Body of pancreas (tissue), 4 donors: Measurements from ENCODE around the gene USP13. TPM values are rescaled to one million over a fixed set of nuclear protein-coding genes. Genes with fewer than 3 reads are reported as not detected.

Experiments
- ATAC-seq: fragments of 150-250 bp; one replicate; pipeline ENCODE4 v1.9.1; 2016
- DNase-seq, 4 donors: peaks; one replicate each; pipeline ENCODE4 v3.0.0-alpha.2; 2019
- H3K27ac ChIP-seq, 4 donors: fragments of 200-600 bp; sonication (generic); 1 replicate in 3 of 4; 2 replicates in 1 of 4; pipeline versions ENCODE4 v1.5.1 to v1.6.1; 2016 to 2019; ENCODE audit warnings: mild to moderate bottlenecking in 1 of 4, mixed read lengths in 1 of 4, moderate library complexity in 1 of 4
- H3K27me3 ChIP-seq, 2 donors: fragments of 200-600 bp; sonication (generic); one replicate each; pipeline ENCODE4 v1.6.0; 2016; ENCODE audit warnings: mild to moderate bottlenecking in 1 of 2
- H3K36me3 ChIP-seq, 2 donors: fragments of 200-600 bp; sonication (generic); replicated peaks in 1 of 2; 2 replicates each; pipeline ENCODE4 v1.5.1; 2016; ENCODE audit warnings: low read depth in 2 of 2; ENCODE audit not compliant: insufficient read depth in 1 of 2
- H3K4me1 ChIP-seq: fragments of 200-600 bp; sonication (generic); one replicate; pipeline ENCODE4 v1.6.0; 2016
- H3K4me3 ChIP-seq, 2 donors: fragments of 200-600 bp; sonication (generic); 1 replicate in 1 of 2; 2 replicates in 1 of 2; pipeline ENCODE4 v1.5.1; 2016 to 2019
- H3K9me3 ChIP-seq, 3 donors: fragments of 200-600 bp; sonication (generic); 1 replicate in 2 of 3; 2 replicates in 1 of 3; pipeline ENCODE4 v1.5.1; 2016
- POLR2A ChIP-seq, 3 donors: fragments of 450-650 bp; IDR thresholded peaks; one replicate each; pipeline ENCODE4 v1.6.1; 2016; ENCODE audit warnings: antibody characterized with exemption in 3 of 3, mild to moderate bottlenecking in 2 of 3
- WGBS, 2 donors: methylation state at CpG; one replicate each; pipeline ENCODE4 v1.1.5; 2017; 5-methylcytosine and 5-hydroxymethylcytosine counted together
- intact Hi-C: fragments of 100-400 bp; cut with DNase I; formaldehyde crosslinking; loops from one replicate; pipeline ENCODE4 v1.15.1; 2023
- small RNA-seq: library from RNA; depleted of rRNA; stranded (forward); fragments of <200 nt; gene quantifications from one replicate; pipeline ENCODE3, GENCODE V24; 2016
- total RNA-seq, 2 donors: library from RNA; depleted of rRNA; stranded (reverse); fragments of >200 nt; gene quantifications; one replicate each; pipeline ENCODE4 v1.1.0, GENCODE V29; 2016
- TF ChIP-seq, protein P1 (sequence below), 7 experiments: fragments of 450-650 bp in 4 of 7; fragments of 200-600 bp in 3 of 7; sonication (generic) in 3 of 7; IDR thresholded peaks; one replicate each; pipeline ENCODE4 v1.5.1; 2016 to 2019; ENCODE audit warnings: antibody characterized with exemption in 7 of 7

Gene USP13
- total RNA-seq, 2 donors from 2014 or later, result 5.4 to 6.9 TPM

- H3K4me1 ChIP-seq, result peaks cover 34% of the 10 kb centered on the region
- H3K4me3 ChIP-seq, result no peak overlapping the region
- no peaks in the 10 kb centered on the region for H3K36me3 ChIP-seq
- no peak for TF ChIP-seq POLR2A (IDR thresholded peaks at IDR 0.05)
- TF ChIP-seq, protein P1, sequence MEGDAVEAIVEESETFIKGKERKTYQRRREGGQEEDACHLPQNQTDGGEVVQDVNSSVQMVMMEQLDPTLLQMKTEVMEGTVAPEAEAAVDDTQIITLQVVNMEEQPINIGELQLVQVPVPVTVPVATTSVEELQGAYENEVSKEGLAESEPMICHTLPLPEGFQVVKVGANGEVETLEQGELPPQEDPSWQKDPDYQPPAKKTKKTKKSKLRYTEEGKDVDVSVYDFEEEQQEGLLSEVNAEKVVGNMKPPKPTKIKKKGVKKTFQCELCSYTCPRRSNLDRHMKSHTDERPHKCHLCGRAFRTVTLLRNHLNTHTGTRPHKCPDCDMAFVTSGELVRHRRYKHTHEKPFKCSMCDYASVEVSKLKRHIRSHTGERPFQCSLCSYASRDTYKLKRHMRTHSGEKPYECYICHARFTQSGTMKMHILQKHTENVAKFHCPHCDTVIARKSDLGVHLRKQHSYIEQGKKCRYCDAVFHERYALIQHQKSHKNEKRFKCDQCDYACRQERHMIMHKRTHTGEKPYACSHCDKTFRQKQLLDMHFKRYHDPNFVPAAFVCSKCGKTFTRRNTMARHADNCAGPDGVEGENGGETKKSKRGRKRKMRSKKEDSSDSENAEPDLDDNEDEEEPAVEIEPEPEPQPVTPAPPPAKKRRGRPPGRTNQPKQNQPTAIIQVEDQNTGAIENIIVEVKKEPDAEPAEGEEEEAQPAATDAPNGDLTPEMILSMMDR (IDR thresholded peaks at IDR 0.05), result no peak
- no peak overlapping the region for H3K27ac ChIP-seq
- H3K9me3 ChIP-seq, result no peaks in the 10 kb centered on the region
- 54 to 73% methylated on average over 5 of the region's 5 CpGs for WGBS, 2 donors
- no peak for DNase-seq
- H3K27me3 ChIP-seq, result no peaks in the 10 kb centered on the region
- no peak for ATAC-seq
- intact Hi-C loops, result no loop called here
Observed at GRCh38 chr3:179829401-179829800, 176.6 kb downstream of the USP13 start.

- Histone ChIP-seq H3K4me1 (peaks cover 20% of the 10 kb centered on the region), H3K4me3 (no peak overlapping the region), H3K27me3 (no peaks in the 10 kb centered on the region), H3K9me3 (no peaks in the 10 kb centered on the region), H3K36me3 (no peaks in the 10 kb centered on the region), H3K27ac (peak overlapping the region in 1 of 4 donors; percentile 9)
- TF ChIP-seq, protein P1 (IDR thresholded peaks at IDR 0.05), result no peak
- TF ChIP-seq POLR2A (IDR thresholded peaks at IDR 0.05), result no peak
- DNase-seq, result no peak
- intact Hi-C loops, result no loop called here
- no peak for ATAC-seq
- 91 to 93% methylated on average over 3 of the region's 3 CpGs for WGBS, 2 donors
Observed at GRCh38 chr3:179832333-179832854, 179.6 kb downstream of the USP13 start.

- H3K27me3 ChIP-seq, result no peaks in the 10 kb centered on the region
- TF ChIP-seq POLR2A (IDR thresholded peaks at IDR 0.05), result no peak
- TF ChIP-seq, protein P1 (IDR thresholded peaks at IDR 0.05), result no peak
- DNase-seq (no peak), ATAC-seq (no peak)
- H3K4me3 ChIP-seq, result no peak overlapping the region
- no peaks in the 10 kb centered on the region for H3K9me3 ChIP-seq
- H3K4me1 ChIP-seq, result peaks cover 20% of the 10 kb centered on the region
- H3K27ac ChIP-seq, result no peak overlapping the region
- intact Hi-C loops, result no loop called here
- H3K36me3 ChIP-seq, result no peaks in the 10 kb centered on the region
Observed at GRCh38 chr3:179833294-179833693, 180.5 kb downstream of the USP13 start.

DNA sequence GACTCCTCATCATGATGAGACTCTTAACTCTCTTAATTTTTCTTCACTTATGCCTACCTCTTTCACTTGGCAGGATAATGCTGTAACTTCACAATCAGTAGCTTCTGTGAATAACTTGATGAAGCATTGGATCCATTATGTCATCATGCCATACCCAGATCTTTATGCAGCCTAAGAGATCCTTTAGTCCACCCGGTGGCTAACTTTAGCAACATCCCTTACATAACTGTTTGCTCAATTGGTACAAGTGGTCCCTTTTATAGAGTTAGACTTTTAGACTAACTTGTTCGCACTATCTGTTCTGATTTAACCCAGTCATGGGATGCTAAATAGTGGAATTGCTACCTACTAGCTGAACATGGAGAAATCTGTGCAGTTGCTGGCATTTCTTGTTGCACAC lies 184.5 kb downstream of the USP13 start:
- no peaks in the 10 kb centered on the region for H3K9me3 ChIP-seq
- ATAC-seq, result no peak
- H3K27me3 ChIP-seq, result no peaks in the 10 kb centered on the region
- H3K36me3 ChIP-seq, result no peaks in the 10 kb centered on the region
- no peak overlapping the region for H3K27ac ChIP-seq
- WGBS, 2 donors, result 84 to 91% methylated on average over 2 of the region's 2 CpGs
- H3K4me1 ChIP-seq, result peaks cover 16% of the 10 kb centered on the region
- no peak overlapping the region for H3K4me3 ChIP-seq
- no peak for TF ChIP-seq POLR2A (IDR thresholded peaks at IDR 0.05)
- TF ChIP-seq, protein P1 (IDR thresholded peaks at IDR 0.05), result no peak
- no peak for DNase-seq
- intact Hi-C loops, result no loop called here

Small RNAs within 50 kb of the gene (small RNA-seq; reads per million reads assigned to genes)
- gene RF01210, result not detected

Other genes with a start within 250 kb of the USP13 start
- 10 to 100 TPM in 1 of 2 donors, 1 to 10 TPM in 1; 7.3 to 20.4 TPM for gene GNB4, start 201.6 kb upstream of the USP13 start, total RNA-seq
- gene ACTL6A, start 90.1 kb upstream of the USP13 start, total RNA-seq, result 10 to 100 TPM; 23.1 to 25.2 TPM
- 1 to 10 TPM; 5.3 to 8.6 TPM for gene MRPL47, start 48.4 kb upstream of the USP13 start, total RNA-seq
- gene NDUFB5, start 48.2 kb upstream of the USP13 start, total RNA-seq, result 10 to 100 TPM; 41.9 to 73.7 TPM